GM12801 (cell line): Measurements from ENCODE around the gene RAB17.

Experiments
- TF ChIP-seq, protein P1 (sequence below): IDR thresholded peaks from one replicate; pipeline ENCODE4 v1.5.1; 2011; ENCODE audit warnings: control low read depth; ENCODE audit not compliant: insufficient read length; ENCODE audit errors: extremely low read depth

The RAB17 gene, protein sequence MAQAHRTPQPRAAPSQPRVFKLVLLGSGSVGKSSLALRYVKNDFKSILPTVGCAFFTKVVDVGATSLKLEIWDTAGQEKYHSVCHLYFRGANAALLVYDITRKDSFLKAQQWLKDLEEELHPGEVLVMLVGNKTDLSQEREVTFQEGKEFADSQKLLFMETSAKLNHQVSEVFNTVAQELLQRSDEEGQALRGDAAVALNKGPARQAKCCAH

DNA sequence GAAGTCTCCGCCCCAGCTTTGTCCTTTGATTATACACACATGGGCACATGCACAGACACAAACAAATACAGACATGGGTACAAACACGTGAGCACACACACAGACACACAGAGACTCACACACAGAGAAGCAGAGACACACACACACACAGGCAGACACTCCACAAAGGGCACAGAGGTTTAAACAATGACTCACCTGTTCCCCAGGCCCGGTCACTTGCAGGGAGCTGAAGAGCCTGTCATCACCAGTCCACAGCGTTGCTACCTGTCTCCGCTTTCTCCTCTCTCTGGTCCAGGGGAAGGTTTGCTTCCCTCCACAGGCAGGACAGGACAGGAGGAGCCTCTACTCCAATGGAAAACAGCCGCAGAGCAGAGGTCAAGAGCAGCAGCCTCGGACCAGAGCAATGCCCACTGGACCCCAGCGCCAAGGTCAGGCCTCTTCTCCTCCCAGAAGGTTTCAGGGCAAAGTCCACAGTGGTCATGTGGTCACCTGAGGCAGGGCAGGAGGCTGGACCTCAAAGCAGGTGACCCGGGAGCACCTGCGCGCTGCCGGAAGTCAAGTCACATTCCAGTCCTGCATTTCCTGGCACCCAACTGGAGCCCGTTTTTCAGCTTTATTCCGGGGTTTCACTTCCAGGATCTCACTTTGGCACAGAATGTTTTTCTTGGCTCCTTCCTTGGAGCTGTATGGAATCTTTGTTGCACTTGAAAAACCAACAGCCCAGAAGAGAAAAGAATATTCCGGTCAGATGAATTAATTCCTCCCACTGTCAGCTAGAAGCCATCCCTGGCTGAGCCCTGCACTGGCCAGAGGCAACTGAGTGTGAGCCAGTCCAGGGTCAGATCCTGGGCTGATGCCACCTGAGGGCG is at the start of gene RAB17:
RAB17 (minus strand) TSS at position 463 of the 869 bp plus-strand sequence. CDS start 4,580 bp downstream, outside the sequence.
- TF ChIP-seq, protein P1, sequence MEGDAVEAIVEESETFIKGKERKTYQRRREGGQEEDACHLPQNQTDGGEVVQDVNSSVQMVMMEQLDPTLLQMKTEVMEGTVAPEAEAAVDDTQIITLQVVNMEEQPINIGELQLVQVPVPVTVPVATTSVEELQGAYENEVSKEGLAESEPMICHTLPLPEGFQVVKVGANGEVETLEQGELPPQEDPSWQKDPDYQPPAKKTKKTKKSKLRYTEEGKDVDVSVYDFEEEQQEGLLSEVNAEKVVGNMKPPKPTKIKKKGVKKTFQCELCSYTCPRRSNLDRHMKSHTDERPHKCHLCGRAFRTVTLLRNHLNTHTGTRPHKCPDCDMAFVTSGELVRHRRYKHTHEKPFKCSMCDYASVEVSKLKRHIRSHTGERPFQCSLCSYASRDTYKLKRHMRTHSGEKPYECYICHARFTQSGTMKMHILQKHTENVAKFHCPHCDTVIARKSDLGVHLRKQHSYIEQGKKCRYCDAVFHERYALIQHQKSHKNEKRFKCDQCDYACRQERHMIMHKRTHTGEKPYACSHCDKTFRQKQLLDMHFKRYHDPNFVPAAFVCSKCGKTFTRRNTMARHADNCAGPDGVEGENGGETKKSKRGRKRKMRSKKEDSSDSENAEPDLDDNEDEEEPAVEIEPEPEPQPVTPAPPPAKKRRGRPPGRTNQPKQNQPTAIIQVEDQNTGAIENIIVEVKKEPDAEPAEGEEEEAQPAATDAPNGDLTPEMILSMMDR, result no peak

DNA sequence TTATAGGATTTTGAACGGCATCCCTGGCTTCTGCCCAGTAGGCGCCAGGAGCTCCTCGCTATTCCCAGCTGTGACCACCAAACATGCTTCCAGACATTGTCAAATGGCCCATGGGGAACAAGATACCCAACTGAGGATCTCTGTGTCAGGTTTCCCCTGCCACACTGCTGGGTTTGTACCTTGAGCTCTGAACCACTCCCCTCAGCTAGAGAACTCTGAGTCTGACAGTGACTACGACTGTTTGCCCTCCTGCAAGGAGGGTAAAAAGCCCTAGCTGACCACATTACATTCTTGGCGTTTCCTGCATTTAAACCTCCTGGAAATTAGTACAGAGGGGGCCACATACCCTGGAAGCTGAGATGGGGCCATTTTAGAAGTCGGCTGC is 49.3 kb upstream of the RAB17 start:
- TF ChIP-seq, protein P1, result no peak

DNA sequence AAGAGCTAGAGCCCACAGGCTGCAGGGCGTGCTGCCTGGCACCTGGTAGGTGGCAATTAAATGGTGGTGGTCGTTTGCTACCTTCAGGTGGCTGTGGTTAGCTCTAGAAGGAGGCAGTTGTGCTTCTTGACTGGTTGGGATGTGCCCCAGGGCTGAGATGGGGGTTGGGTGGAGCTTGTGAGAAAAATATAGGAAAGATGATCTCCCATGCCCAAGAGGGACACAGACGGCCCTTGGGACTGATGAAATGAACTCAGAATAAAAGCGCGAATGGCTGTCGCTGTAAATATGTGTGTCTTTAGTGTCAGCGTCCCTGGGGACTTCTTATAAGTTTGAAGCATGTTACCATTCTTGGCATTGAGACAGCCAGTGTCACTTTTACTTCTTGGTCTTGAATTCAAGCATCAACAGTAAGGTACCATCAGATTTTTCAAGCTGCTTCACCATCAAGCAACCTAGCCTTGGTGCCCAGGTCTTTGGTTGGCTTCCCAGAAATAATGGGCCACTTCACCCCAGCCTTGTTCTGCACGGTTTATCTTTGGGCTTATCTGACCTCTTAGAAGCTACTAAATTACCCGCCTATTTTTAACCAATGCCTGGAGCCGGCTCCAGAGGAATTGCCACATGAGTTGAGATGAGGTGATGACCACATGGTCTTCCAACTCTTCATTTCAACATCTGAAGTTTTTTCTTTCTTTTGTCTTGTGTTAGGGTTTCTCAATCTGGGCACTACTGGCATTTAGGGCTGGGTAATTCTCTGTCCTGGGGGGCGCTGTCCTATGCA is 48.7 kb upstream of the RAB17 start:
- TF ChIP-seq, protein P1, result no peak

DNA sequence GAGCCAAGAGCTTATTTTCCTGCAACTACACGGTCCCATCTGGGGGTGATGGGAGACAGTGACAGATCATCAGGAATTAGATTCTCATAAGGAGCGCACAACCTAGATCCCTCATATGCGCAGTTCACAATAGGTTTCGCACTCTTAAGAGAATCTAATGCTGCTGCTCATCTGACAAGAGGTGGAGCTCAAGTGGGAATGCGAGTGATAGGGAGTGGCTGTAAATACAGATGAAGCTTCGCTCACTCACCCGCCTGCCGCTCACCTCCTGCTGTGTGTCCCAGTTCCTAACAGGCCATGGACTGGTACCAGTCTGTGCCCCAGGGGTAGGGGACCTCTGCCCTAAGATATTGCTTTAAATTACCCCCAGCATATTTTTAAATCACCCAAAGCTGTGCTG is 47.6 kb upstream of the RAB17 start:
- TF ChIP-seq, protein P1, result no peak

DNA sequence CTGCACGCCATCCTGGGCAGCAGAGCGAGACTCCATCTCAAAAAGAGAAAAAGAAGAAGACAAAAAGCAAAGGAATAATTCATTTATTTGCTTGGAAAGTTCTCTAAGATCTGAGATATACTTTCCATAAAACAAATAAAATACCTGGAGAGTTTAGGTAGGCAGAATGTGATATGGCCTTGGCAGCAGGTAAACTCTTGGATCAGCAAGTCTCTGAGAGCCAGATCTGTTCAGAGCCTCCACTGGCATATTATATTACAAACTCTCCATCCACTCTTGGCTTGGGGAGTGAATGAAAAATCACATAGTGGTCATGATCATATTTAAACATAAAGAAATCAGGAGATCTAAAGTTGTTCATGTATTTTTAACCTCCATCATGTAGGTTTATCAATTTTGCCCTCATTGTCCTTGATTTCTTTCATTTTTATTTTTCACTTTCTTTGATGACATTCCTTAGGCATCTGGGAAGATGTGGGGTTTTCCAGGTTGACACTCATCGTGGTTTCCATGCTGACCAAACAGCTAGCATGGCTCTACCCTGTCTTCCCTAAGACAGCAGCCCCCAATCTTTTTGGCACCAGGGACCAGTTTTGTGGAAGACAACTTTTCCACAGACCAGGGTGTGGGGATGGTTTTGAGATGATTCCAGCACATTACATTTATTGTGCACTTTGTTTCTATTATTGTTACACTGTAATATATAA is 47.0 kb upstream of the RAB17 start:
- TF ChIP-seq, protein P1, result no peak

DNA sequence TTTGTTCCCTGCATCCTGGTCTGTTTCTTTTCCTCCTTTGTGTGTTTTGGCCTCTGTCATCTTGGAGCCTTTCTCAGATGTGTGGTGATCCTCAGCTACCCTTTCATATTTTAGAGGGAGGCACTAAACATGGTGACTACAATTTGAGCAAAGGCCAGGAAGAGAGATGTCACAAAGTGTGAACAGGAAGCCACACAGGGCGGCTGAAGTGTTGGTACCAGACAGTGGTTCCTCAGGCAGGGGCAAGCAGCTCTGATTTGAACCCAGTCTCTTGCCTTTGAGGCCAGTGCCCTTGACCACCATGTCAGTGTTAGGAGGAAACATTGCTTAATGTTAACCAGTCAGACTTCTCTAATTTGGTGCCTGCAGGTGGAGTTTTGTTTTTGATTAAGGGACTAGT is 46.0 kb upstream of the RAB17 start:
- TF ChIP-seq, protein P1, result no peak
